Chondrocyte (in vitro differentiated cells): ENCODE measurements around the gene ATXN7. TPM values are rescaled to one million over a fixed set of nuclear protein-coding genes. Genes with fewer than 3 reads are reported as not detected.
A peak's percentile ranks its signal among the peaks of the same experiment; 100 is the strongest.

ENCODE experiments used
- DNase-seq: peaks from one replicate; pipeline ENCODE4 v3.0.0; 2021; ENCODE audit warnings: mixed read lengths, low spot score
- H3K27ac Mint-ChIP-seq: one replicate; pipeline ENCODE4 v1.8.0; 2021; ENCODE audit warnings: mild to moderate bottlenecking, moderate library complexity, mixed read lengths; ENCODE audit not compliant: unreplicated experiment
- H3K27me3 Mint-ChIP-seq: 2 replicates; pipeline ENCODE4 v1.8.0; 2021; ENCODE audit warnings: low read depth, mixed read lengths
- H3K36me3 Mint-ChIP-seq: 2 replicates; pipeline ENCODE4 v1.8.0; 2021; ENCODE audit warnings: low read depth, mixed read lengths
- H3K4me1 Mint-ChIP-seq: 2 replicates; pipeline ENCODE4 v1.8.0; 2021; ENCODE audit warnings: low read depth, mild to moderate bottlenecking, mixed read lengths
- H3K4me3 Mint-ChIP-seq: one replicate; pipeline ENCODE4 v1.8.0; 2021; ENCODE audit warnings: mild to moderate bottlenecking, moderate library complexity, mixed read lengths; ENCODE audit not compliant: unreplicated experiment
- H3K9me3 Mint-ChIP-seq: 2 replicates; pipeline ENCODE4 v1.8.0; 2021; ENCODE audit warnings: low read depth, mixed read lengths
- total RNA-seq: library from RNA; stranded (reverse); gene quantifications from 3 replicates; pipeline ENCODE4 v1.2.1, GENCODE V29; 2021
- TF ChIP-seq, protein P1 (sequence below): fragments of 200-600 bp; sonication (generic); IDR thresholded peaks from 2 replicates; pipeline ENCODE4 v1.5.0; 2021; ENCODE audit warnings: antibody characterized with exemption, mild to moderate bottlenecking, moderate library complexity

ATXN7 gene
- total RNA-seq, 1 donor from 2014 or later, result 19.1 TPM

DNA sequence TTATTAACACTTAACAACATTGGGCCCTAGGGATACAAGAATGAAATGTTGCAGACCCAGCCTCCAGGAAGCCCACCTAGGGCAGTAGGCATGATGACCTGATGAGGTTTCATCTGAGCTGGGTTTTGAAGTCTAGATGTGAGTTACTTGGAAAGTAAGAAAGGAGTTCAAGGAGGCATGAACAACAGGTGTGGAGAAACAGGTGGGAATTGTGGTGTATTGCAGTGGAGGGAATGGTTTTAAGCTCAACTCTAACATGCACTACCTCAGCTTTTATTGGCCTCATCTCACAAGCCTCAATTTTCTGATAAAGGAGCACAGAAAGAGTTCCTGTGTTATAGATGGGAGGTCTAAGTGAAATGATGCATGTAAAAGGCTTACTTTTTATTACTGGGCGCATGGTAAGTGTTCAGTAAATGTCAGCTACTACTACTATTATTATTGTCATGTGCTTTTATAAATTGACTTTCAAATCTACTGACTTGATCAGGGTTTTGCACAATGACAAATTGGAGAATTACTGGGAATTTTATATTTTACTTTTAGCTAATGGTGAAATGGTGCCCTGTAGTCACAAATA lies 29.2 kb downstream of the ATXN7 start:
- Mint-ChIP-seq H3K27ac (no peak overlapping the region), H3K36me3 (peaks cover 2% of the 10 kb centered on the region)

DNA sequence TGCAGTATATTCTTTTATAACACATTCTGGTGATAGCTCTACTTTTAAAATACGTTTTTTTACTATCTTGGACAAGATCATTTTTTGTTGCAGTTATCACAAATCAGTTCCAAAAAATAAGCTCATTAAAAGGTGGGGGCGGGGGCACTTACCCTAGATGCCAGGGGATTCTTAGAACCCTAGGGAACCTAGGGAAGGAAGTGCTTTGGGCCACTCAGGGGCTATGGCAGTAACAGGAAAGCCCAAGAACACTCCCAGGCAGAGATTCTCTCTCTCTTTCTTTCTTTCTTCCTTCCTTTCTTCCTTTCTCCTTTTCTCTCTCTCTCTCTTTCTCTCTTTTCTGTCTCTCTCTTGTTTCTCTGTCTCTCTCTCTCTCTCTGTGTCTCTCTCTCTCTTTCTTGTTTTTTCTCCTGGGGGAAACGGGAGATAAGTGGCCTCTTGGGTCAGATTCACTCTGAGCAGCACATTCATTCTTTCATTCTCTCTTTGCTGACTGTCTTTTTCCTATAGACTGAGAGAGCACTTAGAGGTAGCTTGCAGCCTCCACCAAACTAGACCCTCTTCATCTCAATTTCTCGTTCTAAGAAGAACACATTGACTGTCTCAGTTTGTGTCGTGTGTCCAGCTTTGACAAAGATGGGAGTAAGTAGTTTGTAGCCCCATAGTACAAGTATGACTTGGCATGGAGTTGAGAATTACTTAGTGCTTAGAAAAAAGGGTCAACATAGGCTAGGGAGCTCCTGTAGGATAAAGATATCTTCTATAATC lies 31.9 kb downstream of the ATXN7 start:
- H3K9me3 Mint-ChIP-seq, result no peaks in the 10 kb centered on the region
- peaks cover 36% of the 10 kb centered on the region for H3K4me1 Mint-ChIP-seq
- H3K27ac Mint-ChIP-seq, result no peak overlapping the region
- no peaks in the 10 kb centered on the region for H3K27me3 Mint-ChIP-seq
- peaks cover 12% of the 10 kb centered on the region for H3K36me3 Mint-ChIP-seq
- H3K4me3 Mint-ChIP-seq, result no peak overlapping the region
- DNase-seq, result no peak
- TF ChIP-seq, protein P1, sequence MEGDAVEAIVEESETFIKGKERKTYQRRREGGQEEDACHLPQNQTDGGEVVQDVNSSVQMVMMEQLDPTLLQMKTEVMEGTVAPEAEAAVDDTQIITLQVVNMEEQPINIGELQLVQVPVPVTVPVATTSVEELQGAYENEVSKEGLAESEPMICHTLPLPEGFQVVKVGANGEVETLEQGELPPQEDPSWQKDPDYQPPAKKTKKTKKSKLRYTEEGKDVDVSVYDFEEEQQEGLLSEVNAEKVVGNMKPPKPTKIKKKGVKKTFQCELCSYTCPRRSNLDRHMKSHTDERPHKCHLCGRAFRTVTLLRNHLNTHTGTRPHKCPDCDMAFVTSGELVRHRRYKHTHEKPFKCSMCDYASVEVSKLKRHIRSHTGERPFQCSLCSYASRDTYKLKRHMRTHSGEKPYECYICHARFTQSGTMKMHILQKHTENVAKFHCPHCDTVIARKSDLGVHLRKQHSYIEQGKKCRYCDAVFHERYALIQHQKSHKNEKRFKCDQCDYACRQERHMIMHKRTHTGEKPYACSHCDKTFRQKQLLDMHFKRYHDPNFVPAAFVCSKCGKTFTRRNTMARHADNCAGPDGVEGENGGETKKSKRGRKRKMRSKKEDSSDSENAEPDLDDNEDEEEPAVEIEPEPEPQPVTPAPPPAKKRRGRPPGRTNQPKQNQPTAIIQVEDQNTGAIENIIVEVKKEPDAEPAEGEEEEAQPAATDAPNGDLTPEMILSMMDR, result no peak

More for the DNA sequence above, 29.2 kb downstream of the ATXN7 start:
- Mint-ChIP-seq H3K4me1 (peaks cover 36% of the 10 kb centered on the region), H3K9me3 (no peaks in the 10 kb centered on the region), H3K4me3 (no peak overlapping the region), H3K27me3 (no peaks in the 10 kb centered on the region)
- TF ChIP-seq, protein P1, result no peak
- no peak for DNase-seq

DNA sequence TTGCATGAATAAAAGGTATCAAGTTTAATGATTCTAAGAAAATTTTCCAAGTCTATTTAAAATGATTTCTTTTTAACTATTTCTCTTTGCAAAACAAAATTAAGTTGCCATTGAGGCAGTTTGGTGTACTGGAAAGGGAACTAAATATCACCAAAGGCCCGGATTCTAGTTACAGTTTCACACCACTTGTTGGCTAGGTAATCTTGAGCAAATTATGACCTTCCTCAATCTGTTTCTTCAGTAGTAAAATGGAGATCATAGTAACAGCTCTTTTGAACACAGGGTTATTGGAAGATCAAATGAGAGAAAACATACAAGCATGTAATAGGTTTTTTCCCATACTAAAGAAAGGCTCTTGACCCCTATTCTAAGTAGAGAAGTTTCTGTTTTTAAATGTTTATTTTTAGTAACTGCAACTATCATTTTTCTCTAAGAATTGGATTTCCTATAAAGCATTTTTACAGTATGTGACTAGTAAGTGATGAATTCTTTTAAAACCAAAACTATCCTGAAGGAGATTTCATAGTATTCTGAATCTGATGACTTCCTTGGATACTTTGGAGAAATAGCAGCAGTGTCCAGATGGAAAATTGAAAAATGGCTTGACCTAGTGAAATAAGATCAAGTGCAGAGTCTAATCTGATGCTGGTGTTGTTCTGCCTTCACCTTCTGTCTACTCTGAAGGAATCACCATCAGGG lies 32.8 kb downstream of the ATXN7 start:
- peaks cover 13% of the 10 kb centered on the region for H3K36me3 Mint-ChIP-seq
- TF ChIP-seq, protein P1, result no peak
- H3K27ac Mint-ChIP-seq, result peak overlapping the region; percentile 46

DNA sequence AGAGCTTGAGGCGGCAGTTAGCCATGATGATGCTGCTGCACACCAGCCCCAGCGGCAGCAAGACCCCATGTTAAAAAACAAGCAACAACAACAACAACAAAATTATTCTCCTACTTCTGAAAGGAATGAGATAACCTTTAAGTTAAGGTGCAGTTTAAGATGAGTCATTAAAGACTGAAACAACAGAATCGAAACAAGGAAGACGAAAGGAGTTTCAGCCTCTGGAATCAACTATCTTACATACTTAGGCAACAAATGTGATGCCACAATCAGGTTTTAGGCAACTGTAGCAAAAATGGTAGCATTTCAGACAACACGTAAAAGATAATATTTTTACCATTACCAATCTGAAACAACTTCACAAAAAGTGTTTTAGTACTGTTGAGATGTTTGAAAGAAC lies 36.3 kb downstream of the ATXN7 start:
- no peak for DNase-seq
- Mint-ChIP-seq H3K4me3 (no peak overlapping the region), H3K27ac (no peak overlapping the region), H3K27me3 (no peaks in the 10 kb centered on the region), H3K36me3 (peaks cover 13% of the 10 kb centered on the region), H3K4me1 (peaks cover 38% of the 10 kb centered on the region), H3K9me3 (no peaks in the 10 kb centered on the region)
- TF ChIP-seq, protein P1, result no peak

More for the DNA sequence above, 32.8 kb downstream of the ATXN7 start:
- H3K27me3 Mint-ChIP-seq, result no peaks in the 10 kb centered on the region
- no peaks in the 10 kb centered on the region for H3K9me3 Mint-ChIP-seq
- DNase-seq, result no peak
- H3K4me1 Mint-ChIP-seq, result peaks cover 36% of the 10 kb centered on the region
- H3K4me3 Mint-ChIP-seq, result no peak overlapping the region

DNA sequence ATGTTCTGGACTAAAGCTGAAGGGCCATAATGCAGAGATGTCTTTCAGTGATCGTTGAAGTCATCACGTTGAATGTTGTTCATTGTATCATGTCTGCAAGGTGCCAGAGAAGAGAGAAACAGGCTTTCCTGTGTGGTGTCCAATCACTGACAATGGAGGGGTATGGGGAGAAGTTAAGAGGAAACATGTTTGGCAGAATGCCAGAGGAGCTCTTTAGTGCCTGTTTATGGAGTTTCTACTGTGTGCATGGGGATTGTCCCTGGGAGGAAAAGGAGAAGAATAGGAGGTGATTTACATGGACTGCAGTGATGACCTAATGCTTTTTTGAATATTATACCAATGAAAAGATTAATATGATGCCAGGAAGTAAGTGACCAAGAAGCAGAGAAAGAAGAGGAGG lies 36.8 kb downstream of the ATXN7 start:
- Mint-ChIP-seq H3K4me1 (peaks cover 35% of the 10 kb centered on the region), H3K36me3 (peaks cover 13% of the 10 kb centered on the region), H3K4me3 (no peak overlapping the region), H3K27ac (no peak overlapping the region), H3K9me3 (no peaks in the 10 kb centered on the region), H3K27me3 (no peaks in the 10 kb centered on the region)
- no peak for DNase-seq
- TF ChIP-seq, protein P1, result no peak
